Neural progenitor cell (in vitro differentiated cells): ENCODE measurements around the gene ZNF726. TPM values are rescaled to one million over a fixed set of nuclear protein-coding genes. Genes with fewer than 3 reads are reported as not detected.
"Not testable (repeated sequence)": the region's sequence is repeated elsewhere in the genome, so short reads cannot be mapped to it uniquely, and the experiment has no call there.

Experiments
- DNase-seq: peaks from one replicate; pipeline ENCODE4 v3.0.0-alpha.2; 2016; ENCODE audit warnings: low spot score
- H2AFZ ChIP-seq: fragments of 200-600 bp; sonication (generic); replicated peaks from 2 replicates; pipeline ENCODE4 v1.6.1; 2016; ENCODE audit warnings: antibody characterized with exemption
- H3F3A ChIP-seq: fragments of 200-600 bp; sonication (generic); 2 replicates; pipeline ENCODE4 v1.6.1; 2016; ENCODE audit warnings: antibody characterized with exemption, low read depth
- H3K27ac ChIP-seq: fragments of 200-600 bp; sonication (generic); 2 replicates; pipeline ENCODE4 v1.5.1; 2016; ENCODE audit warnings: mild to moderate bottlenecking
- H3K27me3 ChIP-seq: fragments of 200-600 bp; sonication (generic); 2 replicates; pipeline ENCODE4 v1.6.1; 2016; ENCODE audit warnings: mild to moderate bottlenecking, moderate library complexity
- H3K36me3 ChIP-seq: fragments of 200-600 bp; sonication (generic); 2 replicates; pipeline ENCODE4 v1.5.1; 2016
- H3K4me1 ChIP-seq: fragments of 200-600 bp; sonication (generic); 2 replicates; pipeline ENCODE4 v1.6.1; 2016; ENCODE audit warnings: mixed run types
- H3K4me2 ChIP-seq: fragments of 200-600 bp; sonication (generic); 2 replicates; pipeline ENCODE4 v1.6.1; 2016
- H3K4me3 ChIP-seq: fragments of 200-600 bp; sonication (generic); 2 replicates; pipeline ENCODE4 v1.5.1; 2016
- H3K79me2 ChIP-seq: fragments of 200-600 bp; sonication (generic); 2 replicates; pipeline ENCODE4 v1.6.1; 2016; ENCODE audit warnings: low read depth
- H3K9ac ChIP-seq: fragments of 200-600 bp; sonication (generic); 2 replicates; pipeline ENCODE4 v1.6.1; 2016
- H3K9me3 ChIP-seq: fragments of 200-600 bp; sonication (generic); 2 replicates; pipeline ENCODE4 v1.5.1; 2016; ENCODE audit warnings: low read depth
- H4K20me1 ChIP-seq: fragments of 200-600 bp; sonication (generic); 2 replicates; pipeline ENCODE4 v1.6.1; 2016; ENCODE audit warnings: low read depth
- H3K27ac Mint-ChIP-seq: 3 replicates; pipeline ENCODE4 v1.8.0; 2021; ENCODE audit warnings: mixed read lengths
- H3K27me3 Mint-ChIP-seq: 2 replicates; pipeline ENCODE4 v1.8.0; 2022; ENCODE audit warnings: low read depth, mild to moderate bottlenecking, inconsistent platforms, moderate library complexity, mixed read lengths; ENCODE audit not compliant: insufficient read depth
- H3K36me3 Mint-ChIP-seq: 3 replicates; pipeline ENCODE4 v1.8.0; 2021; ENCODE audit warnings: mixed read lengths
- H3K4me1 Mint-ChIP-seq: 3 replicates; pipeline ENCODE4 v1.8.0; 2021; ENCODE audit warnings: mixed read lengths
- H3K4me3 Mint-ChIP-seq: 3 replicates; pipeline ENCODE4 v1.8.0; 2021; ENCODE audit warnings: mild to moderate bottlenecking, moderate library complexity, mixed read lengths
- H3K9me3 Mint-ChIP-seq: 3 replicates; pipeline ENCODE4 v1.8.0; 2020; ENCODE audit warnings: mixed read lengths
- CTCF ChIP-seq: fragments of 200-600 bp; sonication (generic); IDR thresholded peaks from 2 replicates; pipeline ENCODE4 v1.5.1; 2017; ENCODE audit warnings: antibody characterized with exemption, mild to moderate bottlenecking
- EZH2 ChIP-seq: fragments of 200-600 bp; sonication (generic); IDR thresholded peaks from 2 replicates; pipeline ENCODE4 v1.6.1; 2017; ENCODE audit warnings: antibody characterized with exemption, mild to moderate bottlenecking, moderate library complexity
- EZH2phosphoT487 ChIP-seq: fragments of 200-600 bp; sonication (generic); IDR thresholded peaks from 2 replicates; pipeline ENCODE4 v1.6.1; 2017; ENCODE audit warnings: antibody characterized with exemption
- total RNA-seq: library from RNA; depleted of rRNA; stranded (reverse); fragments of >200 nt; gene quantifications from 2 replicates; pipeline ENCODE4 v1.2.3, GENCODE V29; 2015; ENCODE audit warnings: low replicate concordance

The ZNF726 gene
- total RNA-seq, 1 donor from 2014 or later: not detected

- no peak overlapping the region for H3K9ac ChIP-seq
- H3K27me3 Mint-ChIP-seq: no peaks in the 10 kb centered on the region
- TF ChIP-seq EZH2phosphoT487 (no peak), EZH2 (no peak), CTCF (no peak)
- no peaks in the 10 kb centered on the region for H3K4me1 ChIP-seq
- no peak overlapping the region for H3K27ac Mint-ChIP-seq
- H3K9me3 Mint-ChIP-seq: peaks cover 41% of the 10 kb centered on the region
- H3K36me3 Mint-ChIP-seq: no peaks in the 10 kb centered on the region
- no peak overlapping the region for H3K4me3 Mint-ChIP-seq
- no peak overlapping the region for H3K4me3 ChIP-seq
- no peak overlapping the region for H3K27ac ChIP-seq
- no peaks in the 10 kb centered on the region for H3K79me2 ChIP-seq
- H3K27me3 ChIP-seq: no peaks in the 10 kb centered on the region
- no peaks in the 10 kb centered on the region for H3F3A ChIP-seq
- H4K20me1 ChIP-seq: no peaks in the 10 kb centered on the region
- no peak overlapping the region for H3K4me2 ChIP-seq
- no peaks in the 10 kb centered on the region for H3K4me1 Mint-ChIP-seq
- H3K9me3 ChIP-seq: peaks cover 36% of the 10 kb centered on the region
- H2AFZ ChIP-seq: no peak overlapping the region
- no peaks in the 10 kb centered on the region for H3K36me3 ChIP-seq
- no peak for DNase-seq
Measured at GRCh38 chr19:23932878-23933277, 18.2 kb downstream of the ZNF726 start.

- not testable (repeated sequence) for H3K4me1 ChIP-seq, H3F3A ChIP-seq, H3K36me3 ChIP-seq, H3K27me3 Mint-ChIP-seq, H4K20me1 ChIP-seq, H3K27ac ChIP-seq, H3K4me1 Mint-ChIP-seq, H2AFZ ChIP-seq, H3K4me3 Mint-ChIP-seq, H3K9ac ChIP-seq, H3K27ac Mint-ChIP-seq, H3K36me3 Mint-ChIP-seq, H3K4me3 ChIP-seq, H3K27me3 ChIP-seq, DNase-seq, H3K79me2 ChIP-seq, H3K4me2 ChIP-seq
- peaks cover 51% of the 10 kb centered on the region for H3K9me3 Mint-ChIP-seq
- peaks cover 18% of the 10 kb centered on the region for H3K9me3 ChIP-seq
Measured at GRCh38 chr19:23937031-23937430, 22.3 kb downstream of the ZNF726 start.

- Histone ChIP-seq H3K36me3 (peaks cover 3% of the 10 kb centered on the region), H3K4me3 (no peak overlapping the region), H3K4me2 (no peak overlapping the region), H2AFZ (no peak overlapping the region), H3K27ac (no peak overlapping the region), H3K9ac (no peak overlapping the region), H3K9me3 (peaks cover 14% of the 10 kb centered on the region), H3K79me2 (no peaks in the 10 kb centered on the region), H3K4me1 (no peaks in the 10 kb centered on the region), H3F3A (no peaks in the 10 kb centered on the region), H4K20me1 (no peaks in the 10 kb centered on the region), H3K27me3 (no peaks in the 10 kb centered on the region)
- Mint-ChIP-seq H3K27ac (no peak overlapping the region), H3K27me3 (no peaks in the 10 kb centered on the region), H3K4me3 (no peak overlapping the region), H3K9me3 (peaks cover 50% of the 10 kb centered on the region), H3K4me1 (no peaks in the 10 kb centered on the region), H3K36me3 (no peaks in the 10 kb centered on the region)
- no peak for DNase-seq
- TF ChIP-seq EZH2phosphoT487: no peak
- no peak for TF ChIP-seq EZH2
- no peak for TF ChIP-seq CTCF
Measured at GRCh38 chr19:23943411-23943810, 28.7 kb downstream of the ZNF726 start.

- no peaks in the 10 kb centered on the region for H3K27me3 Mint-ChIP-seq
- TF ChIP-seq EZH2phosphoT487 (no peak), EZH2 (no peak)
- Histone ChIP-seq H3K4me2 (no peak overlapping the region), H3F3A (no peaks in the 10 kb centered on the region), H3K36me3 (peaks cover 3% of the 10 kb centered on the region), H3K9me3 (peaks cover 19% of the 10 kb centered on the region), H3K9ac (no peak overlapping the region), H2AFZ (no peak overlapping the region), H3K27me3 (no peaks in the 10 kb centered on the region), H3K27ac (no peak overlapping the region), H3K4me1 (no peaks in the 10 kb centered on the region), H3K79me2 (no peaks in the 10 kb centered on the region), H3K4me3 (no peak overlapping the region), H4K20me1 (no peaks in the 10 kb centered on the region)
- no peaks in the 10 kb centered on the region for H3K36me3 Mint-ChIP-seq
- H3K9me3 Mint-ChIP-seq: peaks cover 43% of the 10 kb centered on the region
- H3K4me1 Mint-ChIP-seq: no peaks in the 10 kb centered on the region
- H3K4me3 Mint-ChIP-seq: no peak overlapping the region
- no peak overlapping the region for H3K27ac Mint-ChIP-seq
- no peak for DNase-seq
Measured at GRCh38 chr19:23946569-23946968, 31.9 kb downstream of the ZNF726 start.
